ENCODE data around the gene FAM78A.

The FAM78A gene

DNA sequence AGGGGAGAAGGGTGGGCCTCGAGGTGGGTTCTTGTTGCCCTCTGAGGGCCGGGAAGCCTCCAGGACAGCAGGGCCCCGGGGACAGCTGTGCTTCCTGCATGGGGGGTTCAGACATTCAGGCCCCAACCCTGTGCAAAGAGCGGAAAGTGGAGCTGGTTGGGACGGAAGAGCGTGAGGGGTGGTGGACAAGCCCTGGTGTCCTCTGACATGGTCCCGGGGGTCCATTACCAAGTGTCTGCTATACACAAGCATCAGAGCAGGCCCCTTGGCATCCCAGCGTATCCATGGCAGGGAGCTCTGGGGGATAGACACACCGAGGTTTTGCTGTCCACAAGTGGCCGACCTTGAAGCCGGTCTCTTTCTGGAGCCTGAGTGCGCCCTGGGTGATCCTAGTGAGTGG, 22.5 kb upstream of the FAM78A start:
- Histone ChIP-seq H2AFZ (ENCODE audit: insufficient read depth, low read length, poor library complexity) (no peak overlapping the region), H3K4ac (ENCODE audit: low read depth, low read length) (no peak overlapping the region), H3K4me1 (ENCODE audit: control insufficient read depth in 1 of 2, insufficient read depth in 2 of 2, low read length in 2 of 2) (no peaks in the 10 kb centered on the region), H2AK5ac (ENCODE audit: low read length) (no peak overlapping the region), H3K27me3 (ENCODE audit: insufficient read depth, low read length) (no peaks in the 10 kb centered on the region), H2BK120ac (ENCODE audit: insufficient read depth, low read length, poor library complexity) (no peak overlapping the region), H3K79me2 (ENCODE audit: control insufficient read depth, insufficient read depth, low read length, poor library complexity) (no peaks in the 10 kb centered on the region), H4K12ac (ENCODE audit: low read depth, low read length) (no peak overlapping the region), H3K18ac (ENCODE audit: low read length) (no peak overlapping the region), H3K36me3 (ENCODE audit: control insufficient read depth in 1 of 2, insufficient read depth in 2 of 2, low read length in 2 of 2) (no peaks in the 10 kb centered on the region), H3K79me1 (ENCODE audit: low read length) (no peaks in the 10 kb centered on the region), H2BK5ac (ENCODE audit: low read depth, low read length, poor library complexity) (no peak overlapping the region), H3K9ac (ENCODE audit: low read length) (no peak overlapping the region), H2BK12ac (ENCODE audit: low read length) (no peak overlapping the region), H3K4me3 (ENCODE audit: low read depth, low read length) (no peak overlapping the region), H3K23ac (ENCODE audit: low read length) (no peak overlapping the region), H4K91ac (ENCODE audit: low read depth, low read length) (no peak overlapping the region), H3K4me2 (ENCODE audit: low read length) (no peak overlapping the region), H3K14ac (ENCODE audit: low read length) (no peak overlapping the region), H4K8ac (ENCODE audit: low read depth, low read length) (no peak overlapping the region), H3K9me3 (ENCODE audit: insufficient read depth, low read depth, low read length) (peaks cover 4% of the 10 kb centered on the region), H3K27ac (ENCODE audit: low read depth, low read length) (no peak overlapping the region)
- WGBS (ENCODE audit: extremely low coverage, insufficient coverage, insufficient read length) = no CpG with 5 or more reads among the region's 12 CpGs
- no peak for DNase-seq

DNA sequence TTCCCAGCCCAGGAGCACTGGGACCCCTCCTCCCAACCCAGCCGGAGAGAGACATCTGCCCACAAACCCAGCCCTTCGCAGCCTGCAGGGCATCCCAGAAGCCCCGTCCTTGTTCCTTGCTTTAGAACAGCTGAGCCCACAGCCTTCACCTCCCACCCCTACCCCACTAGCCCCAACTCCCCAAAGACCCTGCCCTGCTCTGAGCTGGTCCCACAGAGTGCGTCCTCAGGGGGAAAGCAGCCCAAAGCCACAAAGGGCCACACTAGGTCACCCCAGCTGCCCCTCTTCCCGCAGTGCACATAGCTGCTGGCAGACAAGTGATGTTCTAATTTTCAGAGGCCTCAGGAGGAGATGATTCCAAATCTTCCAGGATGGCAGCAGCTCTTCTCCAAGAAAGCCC, 22.0 kb upstream of the FAM78A start:
- H3K4me2 ChIP-seq (ENCODE audit: low read length) = no peak overlapping the region
- no peak for DNase-seq
- no peak overlapping the region for H3K18ac ChIP-seq (ENCODE audit: low read length)
- no peaks in the 10 kb centered on the region for H3K36me3 ChIP-seq (ENCODE audit: control insufficient read depth in 1 of 2, insufficient read depth in 2 of 2, low read length in 2 of 2)
- no peak overlapping the region for H3K4ac ChIP-seq (ENCODE audit: low read depth, low read length)
- H3K79me1 ChIP-seq (ENCODE audit: low read length) = no peaks in the 10 kb centered on the region
- H2BK5ac ChIP-seq (ENCODE audit: low read depth, low read length, poor library complexity) = no peak overlapping the region
- no peak overlapping the region for H3K4me3 ChIP-seq (ENCODE audit: low read depth, low read length)
- H2BK12ac ChIP-seq (ENCODE audit: low read length) = no peak overlapping the region
- H3K4me1 ChIP-seq (ENCODE audit: control insufficient read depth in 1 of 2, insufficient read depth in 2 of 2, low read length in 2 of 2) = no peaks in the 10 kb centered on the region
- no peaks in the 10 kb centered on the region for H3K79me2 ChIP-seq (ENCODE audit: control insufficient read depth, insufficient read depth, low read length, poor library complexity)
- H3K14ac ChIP-seq (ENCODE audit: low read length) = no peak overlapping the region
- no peak overlapping the region for H2AK5ac ChIP-seq (ENCODE audit: low read length)
- H2BK120ac ChIP-seq (ENCODE audit: insufficient read depth, low read length, poor library complexity) = no peak overlapping the region
- WGBS (ENCODE audit: extremely low coverage, insufficient coverage, insufficient read length) = no CpG with 5 or more reads among the region's 5 CpGs
- no peak overlapping the region for H4K8ac ChIP-seq (ENCODE audit: low read depth, low read length)
- peaks cover 4% of the 10 kb centered on the region for H3K9me3 ChIP-seq (ENCODE audit: insufficient read depth, low read depth, low read length)
- H2AFZ ChIP-seq (ENCODE audit: insufficient read depth, low read length, poor library complexity) = no peak overlapping the region
- no peak overlapping the region for H3K23ac ChIP-seq (ENCODE audit: low read length)
- H4K12ac ChIP-seq (ENCODE audit: low read depth, low read length) = no peak overlapping the region
- no peak overlapping the region for H4K91ac ChIP-seq (ENCODE audit: low read depth, low read length)
- no peak overlapping the region for H3K9ac ChIP-seq (ENCODE audit: low read length)
- no peak overlapping the region for H3K27ac ChIP-seq (ENCODE audit: low read depth, low read length)
- H3K27me3 ChIP-seq (ENCODE audit: insufficient read depth, low read length) = no peaks in the 10 kb centered on the region

DNA sequence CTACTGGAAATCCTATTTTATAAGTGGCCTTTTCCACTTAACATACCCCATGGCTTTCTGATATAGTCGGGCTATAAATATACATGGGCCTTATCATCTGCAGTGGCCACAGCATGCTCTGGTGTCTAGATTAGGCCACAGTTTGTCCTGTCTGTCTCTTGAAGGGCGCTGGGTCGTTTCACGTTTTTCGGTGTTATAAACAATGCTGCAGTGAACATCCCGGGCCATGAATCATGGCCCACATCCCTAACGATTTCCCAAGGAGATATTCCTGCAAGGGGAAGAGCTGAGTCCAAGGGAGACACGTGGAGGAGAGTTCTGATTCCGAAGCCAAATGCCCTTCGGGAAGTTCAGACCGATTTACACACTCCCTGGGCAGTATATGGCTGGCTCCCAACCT, 21.6 kb upstream of the FAM78A start:
- no peak overlapping the region for H3K23ac ChIP-seq (ENCODE audit: low read length)
- WGBS (ENCODE audit: extremely low coverage, insufficient coverage, insufficient read length) = no CpG with 5 or more reads among the region's 11 CpGs

DNA sequence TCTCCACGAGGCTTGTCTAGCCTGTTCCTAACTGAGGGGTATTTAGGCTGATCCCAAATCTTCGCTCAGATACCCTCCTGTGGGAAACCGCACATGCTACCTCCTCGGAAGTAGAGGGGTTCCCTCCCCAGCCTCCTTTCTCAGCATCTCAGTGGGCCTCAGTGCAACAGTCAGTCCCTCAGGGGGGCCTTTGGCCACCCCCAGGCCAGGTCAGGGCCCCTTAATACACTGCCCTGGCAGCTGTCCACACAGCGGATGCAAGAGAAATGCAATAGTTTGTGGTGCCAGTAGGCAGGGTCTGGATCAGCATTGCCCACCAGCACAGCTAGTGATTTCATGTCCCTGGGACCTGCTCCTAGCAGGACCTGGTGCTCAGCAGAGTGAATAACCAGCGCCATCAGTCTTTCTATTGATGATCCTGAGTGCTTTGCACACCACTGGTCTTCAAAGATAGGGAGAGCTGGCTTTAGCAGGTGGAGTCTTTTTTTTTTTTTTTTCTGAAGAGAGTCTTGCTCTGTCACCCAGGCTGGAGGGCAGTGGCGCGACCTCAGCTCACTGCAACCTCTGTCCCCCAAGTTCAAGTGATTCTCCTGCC, 20.7 kb upstream of the FAM78A start:
- Histone ChIP-seq H4K8ac (ENCODE audit: low read depth, low read length) (no peak overlapping the region), H3K27ac (ENCODE audit: low read depth, low read length) (no peak overlapping the region), H2BK120ac (ENCODE audit: insufficient read depth, low read length, poor library complexity) (no peak overlapping the region), H2AK5ac (ENCODE audit: low read length) (no peak overlapping the region), H3K4ac (ENCODE audit: low read depth, low read length) (no peak overlapping the region), H3K9ac (ENCODE audit: low read length) (no peak overlapping the region), H3K36me3 (ENCODE audit: control insufficient read depth in 1 of 2, insufficient read depth in 2 of 2, low read length in 2 of 2) (no peaks in the 10 kb centered on the region), H3K4me1 (ENCODE audit: control insufficient read depth in 1 of 2, insufficient read depth in 2 of 2, low read length in 2 of 2) (no peaks in the 10 kb centered on the region), H2BK12ac (ENCODE audit: low read length) (no peak overlapping the region), H3K23ac (ENCODE audit: low read length) (no peak overlapping the region), H3K79me2 (ENCODE audit: control insufficient read depth, insufficient read depth, low read length, poor library complexity) (no peaks in the 10 kb centered on the region), H3K9me3 (ENCODE audit: insufficient read depth, low read depth, low read length) (peaks cover 4% of the 10 kb centered on the region), H2BK5ac (ENCODE audit: low read depth, low read length, poor library complexity) (no peak overlapping the region), H3K4me3 (ENCODE audit: low read depth, low read length) (no peak overlapping the region), H3K4me2 (ENCODE audit: low read length) (no peak overlapping the region), H3K27me3 (ENCODE audit: insufficient read depth, low read length) (no peaks in the 10 kb centered on the region), H3K18ac (ENCODE audit: low read length) (no peak overlapping the region), H4K91ac (ENCODE audit: low read depth, low read length) (no peak overlapping the region), H3K14ac (ENCODE audit: low read length) (no peak overlapping the region), H2AFZ (ENCODE audit: insufficient read depth, low read length, poor library complexity) (no peak overlapping the region), H4K12ac (ENCODE audit: low read depth, low read length) (no peak overlapping the region), H3K79me1 (ENCODE audit: low read length) (no peaks in the 10 kb centered on the region)
- DNase-seq = no peak
- WGBS (ENCODE audit: extremely low coverage, insufficient coverage, insufficient read length) = no CpG with 5 or more reads among the region's 8 CpGs

More for the DNA sequence above, 21.6 kb upstream of the FAM78A start:
- Histone ChIP-seq H3K4me2 (ENCODE audit: low read length) (no peak overlapping the region), H2AK5ac (ENCODE audit: low read length) (no peak overlapping the region), H4K12ac (ENCODE audit: low read depth, low read length) (no peak overlapping the region), H3K27ac (ENCODE audit: low read depth, low read length) (no peak overlapping the region), H3K14ac (ENCODE audit: low read length) (no peak overlapping the region), H2BK5ac (ENCODE audit: low read depth, low read length, poor library complexity) (no peak overlapping the region), H2AFZ (ENCODE audit: insufficient read depth, low read length, poor library complexity) (no peak overlapping the region), H3K18ac (ENCODE audit: low read length) (no peak overlapping the region), H3K36me3 (ENCODE audit: control insufficient read depth in 1 of 2, insufficient read depth in 2 of 2, low read length in 2 of 2) (no peaks in the 10 kb centered on the region), H4K8ac (ENCODE audit: low read depth, low read length) (no peak overlapping the region), H3K27me3 (ENCODE audit: insufficient read depth, low read length) (no peaks in the 10 kb centered on the region), H2BK12ac (ENCODE audit: low read length) (no peak overlapping the region), H3K9me3 (ENCODE audit: insufficient read depth, low read depth, low read length) (peaks cover 4% of the 10 kb centered on the region), H3K79me2 (ENCODE audit: control insufficient read depth, insufficient read depth, low read length, poor library complexity) (no peaks in the 10 kb centered on the region), H3K79me1 (ENCODE audit: low read length) (no peaks in the 10 kb centered on the region), H3K9ac (ENCODE audit: low read length) (no peak overlapping the region), H3K4me1 (ENCODE audit: control insufficient read depth in 1 of 2, insufficient read depth in 2 of 2, low read length in 2 of 2) (no peaks in the 10 kb centered on the region), H4K91ac (ENCODE audit: low read depth, low read length) (no peak overlapping the region), H2BK120ac (ENCODE audit: insufficient read depth, low read length, poor library complexity) (no peak overlapping the region), H3K4ac (ENCODE audit: low read depth, low read length) (no peak overlapping the region), H3K4me3 (ENCODE audit: low read depth, low read length) (no peak overlapping the region)
- no peak for DNase-seq
